B cell (primary cell): ENCODE data around the gene NDRG3. TPM values are rescaled to one million over a fixed set of nuclear protein-coding genes. Genes with fewer than 3 reads are reported as not detected.
"Not testable (repeated sequence)": the region's sequence is repeated elsewhere in the genome, so short reads cannot be mapped to it uniquely, and the experiment has no call there.

Source experiments
- ATAC-seq: fragments of 200-7000 bp; cut with Tn5 transposase; one replicate; pipeline ENCODE4 v1.10.0; 2021; ENCODE audit warnings: low read depth, mild to moderate bottlenecking, moderate number of reproducible peaks, moderate library complexity
- CTCF ChIA-PET: fragments of 350-600 bp; sonication (Branson Sonifier 250); formaldehyde crosslinking; loops from one replicate; lab custom pipeline; 2021; ENCODE audit warnings: antibody characterized with exemption, inconsistent platforms; lab: Charles Lee
- POLR2A ChIA-PET: fragments of 350-600 bp; sonication (Branson Sonifier 250); formaldehyde crosslinking; loops from one replicate; lab custom pipeline; 2021; ENCODE audit warnings: antibody characterized with exemption; lab: Charles Lee
- DNase-seq: peaks from one replicate; pipeline ENCODE4 v3.0.0; 2013
- H2AFZ ChIP-seq: 2 replicates; pipeline ENCODE4 v1.6.1; 2012; ENCODE audit warnings: mild to moderate bottlenecking, low read depth, low read length; ENCODE audit not compliant: insufficient read depth, poor library complexity, severe bottlenecking
- H3K27ac ChIP-seq, 2 donors: 1 replicate in 1 of 2; 2 replicates in 1 of 2; pipeline ENCODE4 v1.5.1; 2012 to 2013; ENCODE audit warnings: low read length in 2 of 2, mild to moderate bottlenecking in 2 of 2, moderate library complexity in 1 of 2
- H3K27me3 ChIP-seq, 4 experiments: fragments of 200-600 bp in 1 of 4; sonication (generic) in 1 of 4; replicated peaks in 1 of 4; 1 replicate in 2 of 4; 2 replicates in 2 of 4; pipeline versions ENCODE4 v1.6.1 to v1.7.0; 2013 to 2016; ENCODE audit warnings: low read length in 3 of 4, mild to moderate bottlenecking in 2 of 4, mixed read lengths in 1 of 4, moderate library complexity in 1 of 4; ENCODE audit not compliant: insufficient read depth in 4 of 4, control insufficient read depth in 3 of 4; ENCODE audit errors: control extremely low read depth in 1 of 4
- H3K36me3 ChIP-seq, 2 experiments: replicated peaks in 1 of 2; 1 replicate in 1 of 2; 2 replicates in 1 of 2; pipeline versions ENCODE4 v1.6.1 to v1.7.1; 2013; ENCODE audit warnings: low read length in 1 of 2; ENCODE audit not compliant: insufficient read depth in 2 of 2, control insufficient read depth in 1 of 2; ENCODE audit errors: control extremely low read depth in 1 of 2, extremely low read depth in 1 of 2
- H3K4me1 ChIP-seq, 2 donors: fragments of 200-600 bp in 1 of 2; sonication (generic) in 1 of 2; 1 replicate in 1 of 2; 2 replicates in 1 of 2; pipeline versions ENCODE4 v1.5.1 to v1.6.1; 2013 to 2017; ENCODE audit warnings: low read length in 2 of 2; ENCODE audit not compliant: control insufficient read depth in 2 of 2, insufficient read depth in 2 of 2
- H3K4me2 ChIP-seq: replicated peaks from 2 replicates; pipeline ENCODE3; 2012; ENCODE audit warnings: mild to moderate bottlenecking, low read depth, low read length; ENCODE audit not compliant: poor library complexity, severe bottlenecking
- H3K4me3 ChIP-seq, 5 experiments: fragments of 200-600 bp in 1 of 5; sonication (generic) in 1 of 5; 1 replicate in 3 of 5; 2 replicates in 2 of 5; pipeline versions ENCODE4 v1.5.1 to v1.7.0; 2011 to 2016; ENCODE audit warnings: low read length in 4 of 5, mild to moderate bottlenecking in 4 of 5, low read depth in 2 of 5, control low read depth in 1 of 5, moderate library complexity in 1 of 5; ENCODE audit not compliant: insufficient read depth in 1 of 5; ENCODE audit errors: control extremely low read depth in 1 of 5, extremely low read depth in 1 of 5
- H3K79me2 ChIP-seq: fragments of 200-600 bp; sonication (generic); one replicate; pipeline ENCODE4 v1.6.0; 2016; ENCODE audit warnings: low read length; ENCODE audit not compliant: control insufficient read depth, insufficient read depth
- H3K9ac ChIP-seq: fragments of 200-600 bp; sonication (generic); 2 replicates; pipeline ENCODE4 v1.6.1; 2017; ENCODE audit warnings: mild to moderate bottlenecking, low read length, moderate library complexity
- H3K9me3 ChIP-seq, 3 donors: one replicate each; pipeline versions ENCODE4 v1.6.1 to v1.7.1; 2013; ENCODE audit warnings: low read length in 2 of 3; ENCODE audit not compliant: control insufficient read depth in 2 of 3, insufficient read depth in 1 of 3; ENCODE audit errors: control extremely low read depth in 1 of 3
- H4K20me1 ChIP-seq: 2 replicates; pipeline ENCODE4 v1.6.0; 2012; ENCODE audit warnings: mild to moderate bottlenecking, low read length; ENCODE audit not compliant: insufficient read depth, control insufficient read depth, poor library complexity, severe bottlenecking
- H3K27ac Mint-ChIP-seq: one replicate; pipeline ENCODE4 v1.8.0; 2021; ENCODE audit warnings: mixed read lengths
- H3K27me3 Mint-ChIP-seq: one replicate; pipeline ENCODE4 v1.8.0; 2021; ENCODE audit warnings: mixed read lengths
- H3K4me1 Mint-ChIP-seq: one replicate; pipeline ENCODE4 v1.8.0; 2021; ENCODE audit warnings: mixed read lengths
- H3K4me3 Mint-ChIP-seq: one replicate; pipeline ENCODE4 v1.8.0; 2021; ENCODE audit warnings: mixed read lengths
- H3K9me3 Mint-ChIP-seq: one replicate; pipeline ENCODE4 v1.8.0; 2022; ENCODE audit warnings: mixed read lengths; ENCODE audit not compliant: insufficient read depth
- CTCF ChIP-seq: fragments of 200-600 bp; IDR thresholded peaks from one replicate; pipeline ENCODE4 v1.8.0; 2022; ENCODE audit warnings: antibody characterized with exemption, mild to moderate bottlenecking
- EZH2 ChIP-seq: IDR thresholded peaks from 2 replicates; pipeline ENCODE4 v1.6.1; 2012; ENCODE audit warnings: borderline replicate concordance, low read depth, mild to moderate bottlenecking, moderate library complexity, low read length; ENCODE audit not compliant: insufficient read depth, poor library complexity, severe bottlenecking
- WGBS: methylation state at CpG from one replicate; pipeline ENCODE4 v1.1.5; 2013; ENCODE audit warnings: missing lambda C conversion rate; ENCODE audit not compliant: insufficient coverage; 5-methylcytosine and 5-hydroxymethylcytosine counted together
- intact Hi-C: fragments of 100-400 bp; cut with micrococcal nuclease; formaldehyde crosslinking; loops from one replicate; pipeline ENCODE4 v1.10.0; 2022
- polyA plus RNA-seq: library from polyadenylated mRNA; depleted of rRNA; stranded (reverse); fragments of >200 nt; gene quantifications from 2 replicates; pipeline ENCODE4 v1.2.3, GENCODE V29; 2012
- total RNA-seq, 2 donors: library from RNA; stranded (reverse); fragments of 120-200 nt in 1 of 2; gene quantifications; 1 replicate in 1 of 2; 2 replicates in 1 of 2; pipeline versions ENCODE4 v1.2.3 to v1.2.4, GENCODE V29; 2013 to 2022

NDRG3 gene
- total and polyA plus RNA-seq, 2 donors (not counting 1 experiment from before 2014, with no cell fraction given) = 15.7 to 26.1 TPM

GRCh38 chr20:36641506-36641843 lies 104.4 kb downstream of the NDRG3 start:
- intact Hi-C loops = no loop called here
- 91% methylated on average over 2 of the region's 3 CpGs for WGBS
- Histone ChIP-seq H3K4me3 (no peak overlapping the region), H3K9me3 (no peaks in the 10 kb centered on the region), H3K27me3 (no peaks in the 10 kb centered on the region), H3K9ac (no peak overlapping the region), H3K27ac (no peak overlapping the region), H3K36me3 (no peaks in the 10 kb centered on the region), H3K4me2 (no peak overlapping the region), H3K79me2 (no peaks in the 10 kb centered on the region), H2AFZ (no peak overlapping the region), H4K20me1 (no peaks in the 10 kb centered on the region), H3K4me1 (peaks cover 9 to 12% of the 10 kb centered on the region in 2 donors)
- ChIA-PET POLR2A (no interaction called here), CTCF (no interaction called here)
- no peak for DNase-seq
- peaks cover 22% of the 10 kb centered on the region for H3K4me1 Mint-ChIP-seq
- H3K27ac Mint-ChIP-seq = no peak overlapping the region
- no peaks in the 10 kb centered on the region for H3K27me3 Mint-ChIP-seq
- TF ChIP-seq EZH2 = no peak
- TF ChIP-seq CTCF = no peak
- no peak overlapping the region for H3K4me3 Mint-ChIP-seq
- no peak for ATAC-seq
- no peaks in the 10 kb centered on the region for H3K9me3 Mint-ChIP-seq

GRCh38 chr20:36638876-36639400 lies 107.0 kb downstream of the NDRG3 start:
- WGBS = 96% methylated on average over 6 of the region's 12 CpGs
- H3K27me3 Mint-ChIP-seq, H4K20me1 ChIP-seq, intact Hi-C loops, H3K27ac ChIP-seq, H3K4me3 ChIP-seq, H2AFZ ChIP-seq, H3K4me1 ChIP-seq, H3K9me3 ChIP-seq, ATAC-seq, H3K4me2 ChIP-seq, POLR2A ChIA-PET, H3K27ac Mint-ChIP-seq, DNase-seq, H3K79me2 ChIP-seq, H3K9ac ChIP-seq, CTCF ChIA-PET, H3K4me1 Mint-ChIP-seq, H3K9me3 Mint-ChIP-seq, H3K4me3 Mint-ChIP-seq, H3K36me3 ChIP-seq, H3K27me3 ChIP-seq: not testable (repeated sequence)
